NB4 (cell line): ENCODE measurements around the gene DPP9.
"Not testable (repeated sequence)": the region's sequence is repeated elsewhere in the genome, so short reads cannot be mapped to it uniquely, and the experiment has no call there.

ENCODE experiments used
- MYC ChIP-seq: IDR thresholded peaks from 2 replicates; pipeline ENCODE4 v1.6.1; 2011; ENCODE audit warnings: low read depth, low read length
- POLR2A ChIP-seq: IDR thresholded peaks from 2 replicates; pipeline ENCODE4 v1.6.1; 2011; ENCODE audit warnings: mild to moderate bottlenecking; ENCODE audit not compliant: insufficient read length; ENCODE audit errors: extremely low read depth
- TF ChIP-seq, protein P1 (sequence below): IDR thresholded peaks from one replicate; pipeline ENCODE4 v1.5.1; 2012; ENCODE audit warnings: low read depth, low read length
- TF ChIP-seq, protein P2 (sequence below): IDR thresholded peaks from 2 replicates; pipeline ENCODE4 v1.6.1; 2011; ENCODE audit warnings: low read depth, low read length

DNA sequence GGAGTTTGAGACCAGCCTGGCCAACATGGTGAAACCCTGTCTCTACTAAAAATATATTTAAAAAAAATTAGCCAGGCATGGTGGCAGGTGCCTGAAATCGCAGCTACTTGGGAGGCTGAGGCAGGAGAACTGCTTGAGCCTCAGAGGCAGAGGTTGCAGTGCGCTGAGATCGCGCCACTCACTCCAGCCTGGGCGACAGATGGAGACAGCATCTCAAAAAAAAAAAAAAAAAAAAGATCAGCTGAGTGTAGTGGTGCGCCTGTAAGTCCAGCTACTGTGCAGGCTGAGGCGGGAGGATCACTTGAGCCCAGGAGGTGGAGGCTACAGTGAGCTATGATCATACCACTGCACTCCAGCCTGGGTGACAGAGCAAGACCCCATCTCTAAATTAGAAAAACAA is 43.6 kb downstream of the DPP9 start:
- not testable (repeated sequence) for TF ChIP-seq MYC, POLR2A
- TF ChIP-seq, protein P1, sequence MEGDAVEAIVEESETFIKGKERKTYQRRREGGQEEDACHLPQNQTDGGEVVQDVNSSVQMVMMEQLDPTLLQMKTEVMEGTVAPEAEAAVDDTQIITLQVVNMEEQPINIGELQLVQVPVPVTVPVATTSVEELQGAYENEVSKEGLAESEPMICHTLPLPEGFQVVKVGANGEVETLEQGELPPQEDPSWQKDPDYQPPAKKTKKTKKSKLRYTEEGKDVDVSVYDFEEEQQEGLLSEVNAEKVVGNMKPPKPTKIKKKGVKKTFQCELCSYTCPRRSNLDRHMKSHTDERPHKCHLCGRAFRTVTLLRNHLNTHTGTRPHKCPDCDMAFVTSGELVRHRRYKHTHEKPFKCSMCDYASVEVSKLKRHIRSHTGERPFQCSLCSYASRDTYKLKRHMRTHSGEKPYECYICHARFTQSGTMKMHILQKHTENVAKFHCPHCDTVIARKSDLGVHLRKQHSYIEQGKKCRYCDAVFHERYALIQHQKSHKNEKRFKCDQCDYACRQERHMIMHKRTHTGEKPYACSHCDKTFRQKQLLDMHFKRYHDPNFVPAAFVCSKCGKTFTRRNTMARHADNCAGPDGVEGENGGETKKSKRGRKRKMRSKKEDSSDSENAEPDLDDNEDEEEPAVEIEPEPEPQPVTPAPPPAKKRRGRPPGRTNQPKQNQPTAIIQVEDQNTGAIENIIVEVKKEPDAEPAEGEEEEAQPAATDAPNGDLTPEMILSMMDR = not testable (repeated sequence)
- TF ChIP-seq, protein P2, sequence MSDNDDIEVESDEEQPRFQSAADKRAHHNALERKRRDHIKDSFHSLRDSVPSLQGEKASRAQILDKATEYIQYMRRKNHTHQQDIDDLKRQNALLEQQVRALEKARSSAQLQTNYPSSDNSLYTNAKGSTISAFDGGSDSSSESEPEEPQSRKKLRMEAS = not testable (repeated sequence)
